Prostate gland (tissue), 2 donors: ENCODE results near the gene DCC. TPM values are rescaled to one million over a fixed set of nuclear protein-coding genes. Genes with fewer than 3 reads are reported as not detected.

ENCODE experiments used
- DNase-seq: peaks from one replicate; pipeline ENCODE4 v3.0.0-alpha.2; 2019; ENCODE audit warnings: low spot score
- H3K27ac ChIP-seq, 2 donors: fragments of 200-600 bp; sonication (generic); 2 replicates each; pipeline ENCODE4 v1.5.1; 2017 to 2019
- H3K27me3 ChIP-seq: fragments of 200-600 bp; sonication (generic); replicated peaks from 2 replicates; pipeline ENCODE4 v1.5.1; 2019; ENCODE audit not compliant: insufficient read depth
- H3K36me3 ChIP-seq, 2 donors: fragments of 200-600 bp; sonication (generic); 1 replicate in 1 of 2; 2 replicates in 1 of 2; pipeline versions ENCODE4 v1.5.1 to v1.8.1; 2017 to 2019
- H3K4me1 ChIP-seq: fragments of 200-600 bp; sonication (generic); replicated peaks from 2 replicates; pipeline ENCODE4 v1.5.1; 2019
- H3K4me3 ChIP-seq, 2 donors: fragments of 200-600 bp; sonication (generic); 2 replicates each; pipeline ENCODE4 v1.5.1; 2017 to 2019
- H3K9me3 ChIP-seq: fragments of 200-600 bp; sonication (generic); 2 replicates; pipeline ENCODE4 v1.5.1; 2017
- CTCF ChIP-seq, 4 experiments: fragments of 200-600 bp in 2 of 4; fragments of 450-650 bp in 2 of 4; sonication (generic) in 2 of 4; IDR thresholded peaks; 1 replicate in 3 of 4; 2 replicates in 1 of 4; pipeline ENCODE4 v1.5.1; 2016 to 2019; ENCODE audit warnings: antibody characterized with exemption in 4 of 4, mild to moderate bottlenecking in 2 of 4, moderate library complexity in 2 of 4
- POLR2A ChIP-seq: fragments of 450-650 bp; IDR thresholded peaks from one replicate; pipeline ENCODE4 v1.6.1; 2016; ENCODE audit warnings: antibody characterized with exemption, mild to moderate bottlenecking
- POLR2AphosphoS5 ChIP-seq: sonication (generic); formaldehyde crosslinking; IDR thresholded peaks from one replicate; pipeline ENCODE4 v1.6.1; 2017; ENCODE audit warnings: antibody characterized with exemption
- WGBS: methylation state at CpG from one replicate; pipeline ENCODE4 v1.1.5; 2018; 5-methylcytosine and 5-hydroxymethylcytosine counted together
- intact Hi-C: fragments of 100-400 bp; cut with DNase I; formaldehyde crosslinking; loops from one replicate; pipeline ENCODE4 v1.14.2; 2022
- total RNA-seq, 2 donors: library from RNA; depleted of rRNA; stranded (reverse); fragments of >200 nt; gene quantifications; one replicate each; pipeline ENCODE4 v1.1.0, GENCODE V29; 2016

The DCC gene
- total RNA-seq, 2 donors from 2014 or later = 0.55 to 3.7 TPM

GRCh38 chr18:52844323-52844722 is 504.3 kb downstream of the DCC start:
- no peak for DNase-seq
- Histone ChIP-seq H3K27me3 (no peaks in the 10 kb centered on the region), H3K4me1 (no peaks in the 10 kb centered on the region), H3K4me3 (no peak overlapping the region), H3K27ac (no peak overlapping the region), H3K36me3 (no peaks in the 10 kb centered on the region), H3K9me3 (no peaks in the 10 kb centered on the region)
- TF ChIP-seq CTCF (IDR thresholded peaks at IDR 0.05) = no peak
- no peak for TF ChIP-seq POLR2A
- no peak for TF ChIP-seq POLR2AphosphoS5
- intact Hi-C loops = no loop called here

- H3K9me3 ChIP-seq = no peaks in the 10 kb centered on the region
- no peaks in the 10 kb centered on the region for H3K4me1 ChIP-seq
- H3K4me3 ChIP-seq = no peak overlapping the region
- H3K27ac ChIP-seq = no peak overlapping the region
- H3K27me3 ChIP-seq = no peaks in the 10 kb centered on the region
- H3K36me3 ChIP-seq = no peaks in the 10 kb centered on the region
- no peak for DNase-seq
- TF ChIP-seq POLR2AphosphoS5 = no peak
- no peak for TF ChIP-seq POLR2A
- no peak for TF ChIP-seq CTCF (IDR thresholded peaks at IDR 0.05)
- 79% methylated on average over 2 of the region's 2 CpGs for WGBS
- intact Hi-C loops = no loop called here
Measured at GRCh38 chr18:52845036-52845435, 505.0 kb downstream of the DCC start.

- DNase-seq = no peak
- Histone ChIP-seq H3K9me3 (no peaks in the 10 kb centered on the region), H3K4me3 (no peak overlapping the region), H3K36me3 (no peaks in the 10 kb centered on the region), H3K27ac (no peak overlapping the region), H3K27me3 (no peaks in the 10 kb centered on the region), H3K4me1 (no peaks in the 10 kb centered on the region)
- intact Hi-C loops = no loop called here
- TF ChIP-seq POLR2A (no peak), CTCF (IDR thresholded peaks at IDR 0.05) (no peak), POLR2AphosphoS5 (no peak)
- 67% methylated on average over 6 of the region's 6 CpGs for WGBS
Measured at GRCh38 chr18:52850031-52850560, 510.1 kb downstream of the DCC start.

GRCh38 chr18:52861558-52861957 is 521.6 kb downstream of the DCC start:
- H3K4me3 ChIP-seq = no peak overlapping the region
- DNase-seq = no peak
- H3K4me1 ChIP-seq = no peaks in the 10 kb centered on the region
- no peaks in the 10 kb centered on the region for H3K36me3 ChIP-seq
- H3K9me3 ChIP-seq = no peaks in the 10 kb centered on the region
- H3K27ac ChIP-seq = no peak overlapping the region
- TF ChIP-seq POLR2A = no peak
- no peak for TF ChIP-seq POLR2AphosphoS5
- no peak for TF ChIP-seq CTCF (IDR thresholded peaks at IDR 0.05)
- no peaks in the 10 kb centered on the region for H3K27me3 ChIP-seq
- WGBS = 86% methylated on average over 3 of the region's 3 CpGs
- intact Hi-C loops = no loop called here

GRCh38 chr18:52869349-52869923 is 529.4 kb downstream of the DCC start:
- intact Hi-C loops = no loop called here
- DNase-seq = no peak
- Histone ChIP-seq H3K27me3 (no peaks in the 10 kb centered on the region), H3K27ac (no peak overlapping the region), H3K9me3 (no peaks in the 10 kb centered on the region), H3K4me1 (no peaks in the 10 kb centered on the region), H3K4me3 (no peak overlapping the region), H3K36me3 (no peaks in the 10 kb centered on the region)
- TF ChIP-seq POLR2A (no peak), CTCF (IDR thresholded peaks at IDR 0.05) (no peak), POLR2AphosphoS5 (no peak)
- WGBS = 84% methylated on average over 6 of the region's 9 CpGs
